Fibroblast of lung (primary cell): Measurements from ENCODE around the gene CEACAM18. TPM values are rescaled to one million over a fixed set of nuclear protein-coding genes. Genes with fewer than 3 reads are reported as not detected.

Experiments
- DNase-seq, 2 donors: peaks; one replicate each; pipeline versions ENCODE4 v3.0.0 to v3.0.0-alpha.2; 2010; ENCODE audit warnings: low read depth in 2 of 2
- H2AFZ ChIP-seq: 2 replicates; pipeline ENCODE4 v1.5.1; 2012; ENCODE audit warnings: low read length, control low read depth, inconsistent platforms
- H3K27ac ChIP-seq: 2 replicates; pipeline ENCODE4 v1.5.1; 2011; ENCODE audit warnings: low read length, control low read depth; ENCODE audit not compliant: insufficient read depth
- H3K27me3 ChIP-seq: 2 replicates; pipeline ENCODE4 v1.5.1; 2011; ENCODE audit warnings: mild to moderate bottlenecking, low read length; ENCODE audit not compliant: control insufficient read depth, insufficient read depth
- H3K36me3 ChIP-seq: 2 replicates; pipeline ENCODE4 v1.5.1; 2011; ENCODE audit warnings: low read length; ENCODE audit not compliant: control insufficient read depth, insufficient read depth
- H3K4me1 ChIP-seq: 2 replicates; pipeline ENCODE4 v1.5.1; 2011; ENCODE audit warnings: low read length; ENCODE audit not compliant: control insufficient read depth, insufficient read depth; ENCODE audit errors: extremely low read depth
- H3K4me2 ChIP-seq: 2 replicates; pipeline ENCODE4 v1.5.1; 2011; ENCODE audit warnings: low read length, control low read depth; ENCODE audit not compliant: insufficient read depth; ENCODE audit errors: extremely low read depth
- H3K4me3 ChIP-seq, 4 experiments: fragments of 200-600 bp in 1 of 4; sonication (generic) in 1 of 4; replicated peaks in 1 of 4; 2 replicates each; pipeline ENCODE4 v1.5.1; 2011 to 2016; ENCODE audit warnings: low read length in 4 of 4, low read depth in 3 of 4, mild to moderate bottlenecking in 3 of 4, control low read depth in 2 of 4, inconsistent platforms in 1 of 4, mixed read lengths in 1 of 4; ENCODE audit not compliant: insufficient read depth in 1 of 4; ENCODE audit errors: control extremely low read depth in 1 of 4
- H3K79me2 ChIP-seq: 2 replicates; pipeline ENCODE4 v1.5.1; 2012; ENCODE audit warnings: mild to moderate bottlenecking, low read length, inconsistent platforms; ENCODE audit not compliant: control insufficient read depth, insufficient read depth
- H3K9ac ChIP-seq: 2 replicates; pipeline ENCODE4 v1.5.1; 2011; ENCODE audit warnings: mild to moderate bottlenecking, low read length, control low read depth; ENCODE audit not compliant: insufficient read depth
- H3K9me3 ChIP-seq: 2 replicates; pipeline ENCODE4 v1.5.1; 2012; ENCODE audit warnings: low read depth, low read length; ENCODE audit not compliant: control insufficient read depth, insufficient read depth
- H4K20me1 ChIP-seq: 2 replicates; pipeline ENCODE4 v1.5.1; 2011; ENCODE audit warnings: low read length; ENCODE audit not compliant: control insufficient read depth, insufficient read depth; ENCODE audit errors: extremely low read depth
- CTCF ChIP-seq, 2 donors: IDR thresholded peaks in 1 of 2; conservative IDR thresholded peaks in 1 of 2; 1 replicate in 1 of 2; 2 replicates in 1 of 2; pipeline ENCODE4 v1.5.1; 2011 to 2012; ENCODE audit warnings: low read length in 2 of 2, control low read depth in 1 of 2, inconsistent platforms in 1 of 2, low read depth in 1 of 2, mild to moderate bottlenecking in 1 of 2
- EZH2 ChIP-seq: IDR thresholded peaks from 2 replicates; pipeline ENCODE4 v1.5.1; 2012; ENCODE audit warnings: low read length, control low read depth, mild to moderate bottlenecking; ENCODE audit errors: missing control alignments
- polyA plus RNA-seq, 2 donors: library from polyadenylated mRNA; depleted of rRNA in 1 of 2; stranded (reverse) in 1 of 2; unstranded in 1 of 2; fragments of >200 nt; gene quantifications; 2 replicates each; pipeline ENCODE4 v1.2.1, GENCODE V29; 2011 to 2012; ENCODE audit warnings: missing spikeins in 1 of 2
- total RNA-seq: library from RNA; depleted of rRNA; stranded (reverse); fragments of >200 nt; gene quantifications from 2 replicates; pipeline ENCODE4 v1.2.1, GENCODE V29; 2014

The CEACAM18 gene
- total and polyA plus RNA-seq, 2 donors (not counting 1 experiment from before 2014, with no cell fraction given), result not detected

GRCh38 chr19:51476164-51476563 lies 2.2 kb upstream of the CEACAM18 start:
- Histone ChIP-seq H3K4me3 (no peak overlapping the region), H4K20me1 (no peaks in the 10 kb centered on the region), H3K9ac (no peak overlapping the region), H3K36me3 (no peaks in the 10 kb centered on the region), H3K27me3 (no peaks in the 10 kb centered on the region), H3K9me3 (no peaks in the 10 kb centered on the region), H2AFZ (no peak overlapping the region), H3K4me1 (no peaks in the 10 kb centered on the region), H3K4me2 (no peak overlapping the region), H3K27ac (no peak overlapping the region), H3K79me2 (no peaks in the 10 kb centered on the region)
- no peak for DNase-seq
- TF ChIP-seq CTCF (conservative IDR thresholded peaks at IDR 0.05 in 1 of 2, IDR thresholded peaks at IDR 0.05 in 1 of 2; ENCODE audit: low read depth in 1 of 2, low read length in 2 of 2) (no peak), EZH2 (no peak)

DNA sequence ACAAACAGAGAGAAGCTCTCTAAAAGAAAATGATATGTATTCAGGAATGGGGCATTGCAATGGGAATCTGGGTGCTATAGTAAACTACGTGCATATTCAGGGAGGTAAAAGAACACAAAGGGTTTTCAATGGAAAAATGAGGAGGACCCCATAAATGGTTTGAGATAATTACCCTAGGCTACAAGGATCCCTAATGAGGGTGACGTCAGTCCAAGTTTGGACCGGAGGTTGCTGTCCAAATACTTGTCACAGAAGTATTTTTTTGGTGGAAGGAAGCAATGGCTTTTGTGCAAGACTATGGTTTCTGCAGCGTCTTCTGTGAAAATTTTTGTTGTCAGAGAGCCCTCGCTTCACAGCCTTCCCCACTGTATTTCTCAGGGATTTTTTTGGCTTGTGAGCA lies 995 bp upstream of the CEACAM18 start:
- Histone ChIP-seq H3K36me3 (no peaks in the 10 kb centered on the region), H3K4me3 (no peak overlapping the region), H3K4me1 (no peaks in the 10 kb centered on the region), H2AFZ (no peak overlapping the region), H3K9ac (no peak overlapping the region), H3K4me2 (no peak overlapping the region), H3K9me3 (no peaks in the 10 kb centered on the region), H4K20me1 (no peaks in the 10 kb centered on the region), H3K27me3 (no peaks in the 10 kb centered on the region), H3K27ac (no peak overlapping the region), H3K79me2 (no peaks in the 10 kb centered on the region)
- TF ChIP-seq CTCF (conservative IDR thresholded peaks at IDR 0.05 in 1 of 2, IDR thresholded peaks at IDR 0.05 in 1 of 2; ENCODE audit: low read depth in 1 of 2, low read length in 2 of 2) (no peak), EZH2 (no peak)
- no peak for DNase-seq

- no peak overlapping the region for H3K4me2 ChIP-seq
- H3K4me3 ChIP-seq, result no peak overlapping the region
- no peaks in the 10 kb centered on the region for H3K9me3 ChIP-seq
- no peak overlapping the region for H3K9ac ChIP-seq
- H3K4me1 ChIP-seq, result no peaks in the 10 kb centered on the region
- H3K36me3 ChIP-seq, result no peaks in the 10 kb centered on the region
- no peaks in the 10 kb centered on the region for H4K20me1 ChIP-seq
- no peak overlapping the region for H2AFZ ChIP-seq
- no peaks in the 10 kb centered on the region for H3K27me3 ChIP-seq
- H3K27ac ChIP-seq, result no peak overlapping the region
- DNase-seq, result no peak
- no peaks in the 10 kb centered on the region for H3K79me2 ChIP-seq
- TF ChIP-seq EZH2, result no peak
- TF ChIP-seq CTCF (conservative IDR thresholded peaks at IDR 0.05 in 1 of 2, IDR thresholded peaks at IDR 0.05 in 1 of 2; ENCODE audit: low read depth in 1 of 2, low read length in 2 of 2), result no peak
Measured at GRCh38 chr19:51479531-51480331, 1.4 kb downstream of the CEACAM18 start.
